ENCODE data around the gene SNX33.
"Not testable (repeated sequence)": the region's sequence is repeated elsewhere in the genome, so short reads cannot be mapped to it uniquely, and the experiment has no call there.

Gene SNX33

GRCh38 chr15:75662823-75663519 is 15.3 kb downstream of the SNX33 start:
- DNase-seq (ENCODE audit: low spot score), result no peak

GRCh38 chr15:75663931-75664421 is 16.3 kb downstream of the SNX33 start:
- DNase-seq (ENCODE audit: low spot score), result no peak

GRCh38 chr15:75666823-75667501 is 19.2 kb downstream of the SNX33 start:
- no peak for DNase-seq (ENCODE audit: low spot score)

GRCh38 chr15:75669191-75669878 is 21.6 kb downstream of the SNX33 start:
- DNase-seq (ENCODE audit: low spot score), result no peak

GRCh38 chr15:75669879-75670212 is 22.1 kb downstream of the SNX33 start:
- DNase-seq (ENCODE audit: low spot score), result no peak

GRCh38 chr15:75671730-75672602 is 24.3 kb downstream of the SNX33 start:
- DNase-seq (ENCODE audit: low spot score), result no peak

- peak; percentile 35 for DNase-seq (ENCODE audit: low spot score)
Observed at GRCh38 chr15:75672646-75673425, 25.1 kb downstream of the SNX33 start.

GRCh38 chr15:75673426-75674235 is 25.9 kb downstream of the SNX33 start:
- no peak for DNase-seq (ENCODE audit: low spot score)

GRCh38 chr15:75674366-75674765 is 26.7 kb downstream of the SNX33 start:
- DNase-seq (ENCODE audit: low spot score), result no peak

GRCh38 chr15:75675579-75676404 is 28.1 kb downstream of the SNX33 start:
- no peak for DNase-seq (ENCODE audit: low spot score)

- no peak for DNase-seq (ENCODE audit: low spot score)
Observed at GRCh38 chr15:75676688-75677464, 29.2 kb downstream of the SNX33 start.

GRCh38 chr15:75677465-75678323 is 30.0 kb downstream of the SNX33 start:
- DNase-seq (ENCODE audit: low spot score), result no peak

- DNase-seq (ENCODE audit: low spot score), result not testable (repeated sequence)
Observed at GRCh38 chr15:75678324-75678690, 30.6 kb downstream of the SNX33 start.

- no peak for DNase-seq (ENCODE audit: low spot score)
Observed at GRCh38 chr15:75680007-75680789, 32.5 kb downstream of the SNX33 start.

- DNase-seq (ENCODE audit: low spot score), result no peak
Observed at GRCh38 chr15:75682181-75683135, 34.7 kb downstream of the SNX33 start.
